GM12878 (cell line): ENCODE measurements around the gene PSAT1. TPM values are rescaled to one million over a fixed set of nuclear protein-coding genes. Genes with fewer than 3 reads are reported as not detected.

Source experiments
- ATAC-seq: fragments of 200-7000 bp; cut with Tn5 transposase; 3 replicates; pipeline ENCODE4 v1.9.1; 2020; ENCODE audit warnings: mild to moderate bottlenecking, moderate library complexity
- BruUV-seq: library from RNA; stranded (reverse); fragments of 400-500 nt; replicated peaks from 2 replicates; lab custom pipeline; 2021; lab: Mats Ljungman, UMichigan
- CTCF ChIA-PET: fragments of 300-600 bp; sonication (Branson Sonifier 250); formaldehyde crosslinking; extraction: SDS; loops from one replicate; lab custom pipeline; 2021; ENCODE audit warnings: inconsistent platforms; lab: Yijun Ruan, JAX
- POLR2A ChIA-PET: fragments of 350-600 bp; formaldehyde crosslinking; extraction: SDS; loops from one replicate; lab custom pipeline; 2021; ENCODE audit warnings: inconsistent platforms; lab: Charles Lee
- RAD21 ChIA-PET: fragments of 300-600 bp; sonication (Branson Sonifier 250); formaldehyde crosslinking; loops from one replicate; lab custom pipeline; 2023; ENCODE audit warnings: antibody characterized with exemption; ENCODE audit not compliant: unreplicated experiment; lab: Charles Lee
- SMC1A ChIA-PET: fragments of 300-600 bp; sonication (Branson Sonifier 250); formaldehyde crosslinking; loops from one replicate; lab custom pipeline; 2023; ENCODE audit not compliant: unreplicated experiment, uncharacterized antibody; lab: Charles Lee
- DNase-seq: peaks from one replicate; pipeline ENCODE4 v3.0.0-alpha.2; 2011; ENCODE audit warnings: low read depth, low spot score
- FAIRE-seq: peaks from 3 replicates; lab custom pipeline; 2011; peaks lifted over from hg19 to GRCh38; lab: Jason Lieb, UNC
- H2AFZ ChIP-seq: 2 replicates; pipeline ENCODE4 v1.6.0; 2011; ENCODE audit warnings: low read depth, low read length, control low read depth; ENCODE audit not compliant: control insufficient read depth
- H3K27ac ChIP-seq: 2 replicates; pipeline ENCODE4 v1.5.1; 2011; ENCODE audit warnings: control low read depth; ENCODE audit not compliant: control insufficient read depth, insufficient read depth
- H3K27me3 ChIP-seq, 2 experiments: replicated peaks in 1 of 2; 2 replicates each; pipeline versions ENCODE4 v1.6.0 to v1.6.1; 2011; ENCODE audit warnings: low read length in 1 of 2; ENCODE audit not compliant: control insufficient read depth in 2 of 2, insufficient read depth in 2 of 2
- H3K36me3 ChIP-seq, 2 experiments: 2 replicates each; pipeline ENCODE4 v1.5.1; 2011; ENCODE audit warnings: low read length in 1 of 2; ENCODE audit not compliant: control insufficient read depth in 2 of 2, insufficient read depth in 2 of 2
- H3K4me1 ChIP-seq: 2 replicates; pipeline ENCODE4 v1.6.1; 2011; ENCODE audit warnings: mild to moderate bottlenecking, low read length, moderate library complexity, mixed read lengths; ENCODE audit not compliant: control insufficient read depth, insufficient read depth
- H3K4me2 ChIP-seq: 2 replicates; pipeline ENCODE4 v1.6.0; 2011; ENCODE audit warnings: control low read depth; ENCODE audit not compliant: control insufficient read depth, insufficient read depth
- H3K4me3 ChIP-seq: fragments of 200-600 bp; sonication (generic); 2 replicates; pipeline ENCODE4 v1.5.1; 2016
- H3K79me2 ChIP-seq: 2 replicates; pipeline ENCODE4 v1.6.0; 2011; ENCODE audit warnings: low read length; ENCODE audit not compliant: control insufficient read depth, insufficient read depth
- H3K9ac ChIP-seq: 2 replicates; pipeline ENCODE4 v1.8.0; 2011; ENCODE audit warnings: low read length, control low read depth, mixed read lengths; ENCODE audit not compliant: control insufficient read depth, insufficient read depth
- H3K9me3 ChIP-seq: replicated peaks from 3 replicates; pipeline ENCODE4 v1.5.1; 2011; ENCODE audit warnings: mild to moderate bottlenecking, low read length; ENCODE audit not compliant: control insufficient read depth, insufficient read depth
- H4K20me1 ChIP-seq: 2 replicates; pipeline ENCODE4 v1.6.0; 2011; ENCODE audit not compliant: control insufficient read depth, insufficient read depth
- CHD2 ChIP-seq: IDR thresholded peaks from 2 replicates; pipeline ENCODE4 v1.6.1; 2011; ENCODE audit warnings: low read depth, low read length, improper control_type of control experiment, borderline replicate concordance
- CREB1 ChIP-seq: IDR thresholded peaks from 2 replicates; pipeline ENCODE4 v1.6.1; 2012; ENCODE audit warnings: low read depth, mild to moderate bottlenecking, inconsistent platforms
- EED ChIP-seq: sonication (generic); IDR thresholded peaks from 2 replicates; pipeline ENCODE4 v1.6.1; 2016; ENCODE audit warnings: antibody characterized with exemption, low read depth
- FOXK2 ChIP-seq: fragments of 450-650 bp; IDR thresholded peaks from 2 replicates; pipeline ENCODE4 v1.6.1; 2017; ENCODE audit warnings: mild to moderate bottlenecking, moderate library complexity
- IRF4 ChIP-seq: IDR thresholded peaks from 2 replicates; pipeline ENCODE4 v1.6.1; 2011; ENCODE audit warnings: low read depth, low read length
- PAX5 ChIP-seq: IDR thresholded peaks from 2 replicates; pipeline ENCODE4 v1.6.1; 2011; ENCODE audit warnings: low read depth, low read length, borderline replicate concordance
- RAD21 ChIP-seq: IDR thresholded peaks from 2 replicates; pipeline ENCODE4 v1.6.1; 2011; ENCODE audit warnings: mild to moderate bottlenecking, low read depth, low read length, moderate library complexity; ENCODE audit not compliant: insufficient read depth
- SMAD5 ChIP-seq: IDR thresholded peaks from 2 replicates; pipeline ENCODE4 v1.6.1; 2016; ENCODE audit warnings: antibody characterized with exemption, low read depth
- SPI1 ChIP-seq: IDR thresholded peaks from 2 replicates; pipeline ENCODE4 v1.6.1; 2011; ENCODE audit warnings: low read depth, mild to moderate bottlenecking, low read length, moderate library complexity, borderline replicate concordance; ENCODE audit not compliant: insufficient read depth
- TBL1XR1 ChIP-seq: IDR thresholded peaks from 2 replicates; pipeline ENCODE4 v1.6.1; 2012; ENCODE audit warnings: low read depth, low read length, improper control_type of control experiment
- TCF3 ChIP-seq: IDR thresholded peaks from 2 replicates; pipeline ENCODE4 v1.6.1; 2012; ENCODE audit warnings: low read depth, mild to moderate bottlenecking, low read length, borderline replicate concordance; ENCODE audit not compliant: insufficient read depth
- YY1 ChIP-seq: IDR thresholded peaks from 2 replicates; pipeline ENCODE4 v1.6.1; 2011; ENCODE audit warnings: low read depth, mild to moderate bottlenecking, low read length
- WGBS: methylation state at CpG from one replicate; pipeline ENCODE4 v1.1.6; 2016; ENCODE audit warnings: low lambda C conversion rate; ENCODE audit not compliant: insufficient replicate concordance, insufficient coverage; ENCODE audit errors: missing lambda C conversion rate; 5-methylcytosine and 5-hydroxymethylcytosine counted together
- in situ Hi-C: fragments of 300-500 bp; cut with MboI; formaldehyde crosslinking; loops from 9 replicates; pipeline ENCODE4 v1.14.3; 2018; ENCODE audit warnings: mixed read lengths
- intact Hi-C: fragments of 100-400 bp; cut with micrococcal nuclease; formaldehyde crosslinking; loops from one replicate; pipeline ENCODE4 v1.14.2; 2022; ENCODE audit not compliant: unreplicated experiment
- polyA plus RNA-seq, 11 experiments: library from polyadenylated mRNA; depleted of rRNA in 4 of 11; unstranded in 6 of 11; stranded (reverse) in 5 of 11; fragments of >200 nt; fragmentation: Nextera tagmentation in 4 of 11; fragmentation: Illumina TruSeq in 1 of 11; extraction: Ambion mirVana in 4 of 11; extraction: Trizol in 1 of 11; gene quantifications; 1 replicate in 1 of 11; 2 replicates in 10 of 11; pipeline versions ENCODE4 v1.2.1 to v1.2.3, GENCODE V29; 2011 to 2016; ENCODE audit warnings: inconsistent platforms in 2 of 11, missing spikeins in 2 of 11, low read depth in 1 of 11
- total RNA-seq, 4 experiments: library from RNA; depleted of rRNA in 3 of 4; stranded (reverse); fragments of >200 nt in 3 of 4; fragmentation: Illumina TruSeq in 1 of 4; extraction: Trizol in 1 of 4; gene quantifications; 2 replicates each; pipeline versions ENCODE4 v1.2.1 to v1.2.3, GENCODE V29; 2013 to 2021
- TF ChIP-seq, protein P1 (sequence below): fragments of 450-650 bp; IDR thresholded peaks from 2 replicates; pipeline ENCODE4 v1.6.1; 2017; ENCODE audit warnings: borderline replicate concordance

The PSAT1 gene
- total and polyA plus RNA-seq, 10 of the 15 experiments (the other 5 are each of a cell fraction or from before 2014, with no cell fraction given), result 35.1 to 126 (median 51.9) TPM

DNA sequence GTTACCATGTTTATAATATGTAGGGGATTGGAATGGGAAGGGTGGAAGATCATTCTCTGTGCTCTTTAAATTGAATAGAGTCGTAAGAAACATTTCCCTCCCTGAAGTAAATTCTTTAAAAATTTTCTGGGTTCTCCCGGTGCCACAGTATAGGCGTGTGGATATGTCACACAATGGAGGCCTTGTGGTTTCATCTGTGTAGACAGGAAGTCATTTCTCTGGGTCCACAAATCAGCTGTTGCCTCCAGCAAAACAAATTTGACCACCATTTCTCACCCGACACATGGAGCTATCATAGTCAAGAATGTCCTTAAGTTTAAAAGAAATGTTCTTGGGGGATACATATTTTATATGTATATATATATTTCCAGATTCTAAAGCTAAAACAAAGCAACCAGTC is 43.6 kb upstream of the PSAT1 start:
- H3K9ac ChIP-seq, result no peak overlapping the region
- H3K9me3 ChIP-seq, result no peaks in the 10 kb centered on the region
- SMC1A ChIA-PET, result no interaction called here
- no peaks in the 10 kb centered on the region for H3K79me2 ChIP-seq
- no peaks in the 10 kb centered on the region for H3K27me3 ChIP-seq
- no TSS peak for BruUV-seq
- H2AFZ ChIP-seq, result no peak overlapping the region
- in situ Hi-C loops, result no loop called here
- WGBS, result 81% methylated on average over 4 of the region's 4 CpGs
- CTCF ChIA-PET, result no interaction called here
- DNase-seq (no peak), ATAC-seq (no peak), FAIRE-seq (no peak)
- no peak overlapping the region for H3K4me2 ChIP-seq
- H3K36me3 ChIP-seq, result peaks cover 0 to 8% of the 10 kb centered on the region in 2 experiments; a peak in 1 of 4 replicates
- RAD21 ChIA-PET, result no interaction called here
- POLR2A ChIA-PET, result no interaction called here
- intact Hi-C loops, result no loop called here
- H3K4me1 ChIP-seq, result no peaks in the 10 kb centered on the region
- no peak overlapping the region for H3K27ac ChIP-seq
- no peaks in the 10 kb centered on the region for H4K20me1 ChIP-seq
- TF ChIP-seq FOXK2 (no peak), SPI1 (no peak), PAX5 (no peak), IRF4 (no peak), TBL1XR1 (no peak), CHD2 (no peak), SMAD5 (no peak), CREB1 (no peak), EED (no peak), YY1 (no peak), RAD21 (no peak), TCF3 (no peak)
- TF ChIP-seq, protein P1, sequence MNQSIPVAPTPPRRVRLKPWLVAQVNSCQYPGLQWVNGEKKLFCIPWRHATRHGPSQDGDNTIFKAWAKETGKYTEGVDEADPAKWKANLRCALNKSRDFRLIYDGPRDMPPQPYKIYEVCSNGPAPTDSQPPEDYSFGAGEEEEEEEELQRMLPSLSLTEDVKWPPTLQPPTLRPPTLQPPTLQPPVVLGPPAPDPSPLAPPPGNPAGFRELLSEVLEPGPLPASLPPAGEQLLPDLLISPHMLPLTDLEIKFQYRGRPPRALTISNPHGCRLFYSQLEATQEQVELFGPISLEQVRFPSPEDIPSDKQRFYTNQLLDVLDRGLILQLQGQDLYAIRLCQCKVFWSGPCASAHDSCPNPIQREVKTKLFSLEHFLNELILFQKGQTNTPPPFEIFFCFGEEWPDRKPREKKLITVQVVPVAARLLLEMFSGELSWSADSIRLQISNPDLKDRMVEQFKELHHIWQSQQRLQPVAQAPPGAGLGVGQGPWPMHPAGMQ, result no peak
- H3K4me3 ChIP-seq, result no peak overlapping the region
